Fibroblast of lung (primary cell): ENCODE results near the gene GPS1. TPM values are rescaled to one million over a fixed set of nuclear protein-coding genes. Genes with fewer than 3 reads are reported as not detected.

Experiments used
- DNase-seq, 2 donors: peaks; one replicate each; pipeline versions ENCODE4 v3.0.0 to v3.0.0-alpha.2; 2010; ENCODE audit warnings: low read depth in 2 of 2
- H2AFZ ChIP-seq: 2 replicates; pipeline ENCODE4 v1.5.1; 2012; ENCODE audit warnings: low read length, control low read depth, inconsistent platforms
- H3K27ac ChIP-seq: 2 replicates; pipeline ENCODE4 v1.5.1; 2011; ENCODE audit warnings: low read length, control low read depth; ENCODE audit not compliant: insufficient read depth
- H3K27me3 ChIP-seq: 2 replicates; pipeline ENCODE4 v1.5.1; 2011; ENCODE audit warnings: mild to moderate bottlenecking, low read length; ENCODE audit not compliant: control insufficient read depth, insufficient read depth
- H3K36me3 ChIP-seq: 2 replicates; pipeline ENCODE4 v1.5.1; 2011; ENCODE audit warnings: low read length; ENCODE audit not compliant: control insufficient read depth, insufficient read depth
- H3K4me1 ChIP-seq: 2 replicates; pipeline ENCODE4 v1.5.1; 2011; ENCODE audit warnings: low read length; ENCODE audit not compliant: control insufficient read depth, insufficient read depth; ENCODE audit errors: extremely low read depth
- H3K4me2 ChIP-seq: 2 replicates; pipeline ENCODE4 v1.5.1; 2011; ENCODE audit warnings: low read length, control low read depth; ENCODE audit not compliant: insufficient read depth; ENCODE audit errors: extremely low read depth
- H3K4me3 ChIP-seq, 4 experiments: fragments of 200-600 bp in 1 of 4; sonication (generic) in 1 of 4; replicated peaks in 1 of 4; 2 replicates each; pipeline ENCODE4 v1.5.1; 2011 to 2016; ENCODE audit warnings: low read length in 4 of 4, low read depth in 3 of 4, mild to moderate bottlenecking in 3 of 4, control low read depth in 2 of 4, inconsistent platforms in 1 of 4, mixed read lengths in 1 of 4; ENCODE audit not compliant: insufficient read depth in 1 of 4; ENCODE audit errors: control extremely low read depth in 1 of 4
- H3K79me2 ChIP-seq: 2 replicates; pipeline ENCODE4 v1.5.1; 2012; ENCODE audit warnings: mild to moderate bottlenecking, low read length, inconsistent platforms; ENCODE audit not compliant: control insufficient read depth, insufficient read depth
- H3K9ac ChIP-seq: 2 replicates; pipeline ENCODE4 v1.5.1; 2011; ENCODE audit warnings: mild to moderate bottlenecking, low read length, control low read depth; ENCODE audit not compliant: insufficient read depth
- H3K9me3 ChIP-seq: 2 replicates; pipeline ENCODE4 v1.5.1; 2012; ENCODE audit warnings: low read depth, low read length; ENCODE audit not compliant: control insufficient read depth, insufficient read depth
- H4K20me1 ChIP-seq: 2 replicates; pipeline ENCODE4 v1.5.1; 2011; ENCODE audit warnings: low read length; ENCODE audit not compliant: control insufficient read depth, insufficient read depth; ENCODE audit errors: extremely low read depth
- EZH2 ChIP-seq: IDR thresholded peaks from 2 replicates; pipeline ENCODE4 v1.5.1; 2012; ENCODE audit warnings: low read length, control low read depth, mild to moderate bottlenecking; ENCODE audit errors: missing control alignments
- polyA plus RNA-seq, 2 donors: library from polyadenylated mRNA; depleted of rRNA in 1 of 2; stranded (reverse) in 1 of 2; unstranded in 1 of 2; fragments of >200 nt; gene quantifications; 2 replicates each; pipeline ENCODE4 v1.2.1, GENCODE V29; 2011 to 2012; ENCODE audit warnings: missing spikeins in 1 of 2
- total RNA-seq: library from RNA; depleted of rRNA; stranded (reverse); fragments of >200 nt; gene quantifications from 2 replicates; pipeline ENCODE4 v1.2.1, GENCODE V29; 2014
- TF ChIP-seq, protein P1 (sequence below), 2 donors: IDR thresholded peaks in 1 of 2; conservative IDR thresholded peaks in 1 of 2; 1 replicate in 1 of 2; 2 replicates in 1 of 2; pipeline ENCODE4 v1.5.1; 2011 to 2012; ENCODE audit warnings: low read length in 2 of 2, control low read depth in 1 of 2, inconsistent platforms in 1 of 2, low read depth in 1 of 2, mild to moderate bottlenecking in 1 of 2

The GPS1 gene
- total and polyA plus RNA-seq, 2 donors (not counting 1 experiment from before 2014, with no cell fraction given), result 53.3 to 76.6 TPM

DNA sequence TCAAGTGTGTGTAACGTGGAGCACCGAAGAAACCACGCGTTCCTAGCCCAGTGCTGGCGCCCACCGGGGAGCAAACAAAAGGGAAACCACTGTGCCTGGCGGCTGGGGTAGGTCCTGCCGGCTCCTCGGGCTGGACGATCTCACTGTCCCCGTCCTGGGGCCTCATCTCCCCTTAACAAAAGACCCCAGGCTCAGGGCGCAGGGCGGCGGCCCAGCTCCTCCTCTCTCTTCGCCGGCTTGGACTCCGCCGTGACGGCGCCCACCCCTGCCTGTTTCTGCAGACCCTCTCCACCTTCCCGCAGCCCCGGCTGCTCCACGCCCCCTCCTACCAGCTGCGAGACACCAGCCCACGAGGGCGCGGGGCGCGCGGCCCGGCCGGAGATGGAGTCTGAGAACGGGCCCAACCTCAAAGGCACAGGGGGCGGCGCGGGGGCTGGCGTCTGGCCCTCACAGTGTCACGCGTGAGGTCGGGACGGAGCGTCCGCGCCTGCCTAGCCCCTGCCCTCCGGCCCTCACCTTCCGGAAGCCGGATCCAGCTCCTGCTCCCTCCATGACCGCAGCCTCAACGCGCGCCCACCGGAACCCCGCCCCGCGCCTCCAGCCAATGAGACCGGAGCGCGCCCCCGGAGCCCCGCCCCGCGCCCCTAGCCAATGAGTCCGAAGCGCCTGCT lies 29.3 kb upstream of the GPS1 start, which contains the start of gene CENPX:
CENPX (minus strand) TSS at position 569 of the 671 bp plus-strand sequence; CDS start at position 552, 17 bp downstream.
- no peaks in the 10 kb centered on the region for H3K27me3 ChIP-seq
- peak within 1 kb of the TSS; percentile 93 for H3K4me2 ChIP-seq
- H2AFZ ChIP-seq, result peak within 1 kb of the TSS; percentile 71
- peaks cover 13% of the 10 kb centered on the region for H3K4me1 ChIP-seq
- TF ChIP-seq, protein P1, sequence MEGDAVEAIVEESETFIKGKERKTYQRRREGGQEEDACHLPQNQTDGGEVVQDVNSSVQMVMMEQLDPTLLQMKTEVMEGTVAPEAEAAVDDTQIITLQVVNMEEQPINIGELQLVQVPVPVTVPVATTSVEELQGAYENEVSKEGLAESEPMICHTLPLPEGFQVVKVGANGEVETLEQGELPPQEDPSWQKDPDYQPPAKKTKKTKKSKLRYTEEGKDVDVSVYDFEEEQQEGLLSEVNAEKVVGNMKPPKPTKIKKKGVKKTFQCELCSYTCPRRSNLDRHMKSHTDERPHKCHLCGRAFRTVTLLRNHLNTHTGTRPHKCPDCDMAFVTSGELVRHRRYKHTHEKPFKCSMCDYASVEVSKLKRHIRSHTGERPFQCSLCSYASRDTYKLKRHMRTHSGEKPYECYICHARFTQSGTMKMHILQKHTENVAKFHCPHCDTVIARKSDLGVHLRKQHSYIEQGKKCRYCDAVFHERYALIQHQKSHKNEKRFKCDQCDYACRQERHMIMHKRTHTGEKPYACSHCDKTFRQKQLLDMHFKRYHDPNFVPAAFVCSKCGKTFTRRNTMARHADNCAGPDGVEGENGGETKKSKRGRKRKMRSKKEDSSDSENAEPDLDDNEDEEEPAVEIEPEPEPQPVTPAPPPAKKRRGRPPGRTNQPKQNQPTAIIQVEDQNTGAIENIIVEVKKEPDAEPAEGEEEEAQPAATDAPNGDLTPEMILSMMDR (conservative IDR thresholded peaks at IDR 0.05 in 1 of 2, IDR thresholded peaks at IDR 0.05 in 1 of 2; ENCODE audit: low read depth in 1 of 2, low read length in 2 of 2), result no peak
- TF ChIP-seq EZH2, result no peak
- peak within 1 kb of the TSS; percentile 68 for H3K27ac ChIP-seq
- DNase-seq, result no peak
- H3K9me3 ChIP-seq, result no peaks in the 10 kb centered on the region
- H3K4me3 ChIP-seq, result peak within 1 kb of the TSS; percentile 62 to 94 (median 80)
- H4K20me1 ChIP-seq, result no peaks in the 10 kb centered on the region
- H3K79me2 ChIP-seq, result peaks cover 7% of the 10 kb centered on the region
- peak within 1 kb of the TSS; percentile 74 for H3K9ac ChIP-seq
- peaks cover 2% of the 10 kb centered on the region for H3K36me3 ChIP-seq

DNA sequence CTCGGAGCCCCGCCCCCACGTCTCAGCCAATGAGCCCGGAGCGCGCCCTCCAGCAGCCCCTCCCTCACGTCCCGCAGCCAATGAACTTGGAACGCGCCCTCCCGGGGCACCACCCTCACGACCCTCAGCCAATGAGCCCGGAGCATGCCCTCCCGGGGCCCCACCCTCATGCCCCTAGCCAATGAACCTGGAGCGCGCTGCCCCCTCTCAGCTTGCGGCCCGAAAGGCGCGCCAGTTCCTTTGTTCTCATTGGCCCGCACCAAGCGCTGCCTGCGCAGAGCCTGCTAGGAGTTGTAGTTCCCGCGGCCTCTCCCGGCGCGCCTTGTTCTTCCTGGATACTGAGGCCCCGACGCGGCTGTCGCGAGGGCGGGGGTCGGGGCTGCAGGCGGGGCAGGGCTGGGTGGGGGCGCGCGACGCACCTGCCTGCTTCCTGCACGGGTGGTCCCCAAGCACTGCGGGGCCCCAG lies 28.7 kb upstream of the GPS1 start, which contains the start of gene LRRC45:
LRRC45 (plus strand) TSS at position 325 of the 466 bp plus-strand sequence. CDS start 339 bp downstream, outside the sequence.
- peak; percentile 99 to 100 for DNase-seq
- Histone ChIP-seq H3K36me3 (peaks cover 2% of the 10 kb centered on the region), H3K27ac (peak within 1 kb of the TSS; percentile 68), H2AFZ (peak within 1 kb of the TSS; percentile 71), H3K4me1 (peaks cover 13% of the 10 kb centered on the region), H3K4me2 (peak within 1 kb of the TSS; percentile 93), H4K20me1 (no peaks in the 10 kb centered on the region), H3K79me2 (peaks cover 7% of the 10 kb centered on the region), H3K4me3 (peak within 1 kb of the TSS; percentile 62 to 94 (median 80)), H3K9ac (peak within 1 kb of the TSS; percentile 74), H3K9me3 (no peaks in the 10 kb centered on the region), H3K27me3 (no peaks in the 10 kb centered on the region)
- TF ChIP-seq, protein P1 (conservative IDR thresholded peaks at IDR 0.05 in 1 of 2, IDR thresholded peaks at IDR 0.05 in 1 of 2; ENCODE audit: low read depth in 1 of 2, low read length in 2 of 2), result no peak
- TF ChIP-seq EZH2, result no peak

DNA sequence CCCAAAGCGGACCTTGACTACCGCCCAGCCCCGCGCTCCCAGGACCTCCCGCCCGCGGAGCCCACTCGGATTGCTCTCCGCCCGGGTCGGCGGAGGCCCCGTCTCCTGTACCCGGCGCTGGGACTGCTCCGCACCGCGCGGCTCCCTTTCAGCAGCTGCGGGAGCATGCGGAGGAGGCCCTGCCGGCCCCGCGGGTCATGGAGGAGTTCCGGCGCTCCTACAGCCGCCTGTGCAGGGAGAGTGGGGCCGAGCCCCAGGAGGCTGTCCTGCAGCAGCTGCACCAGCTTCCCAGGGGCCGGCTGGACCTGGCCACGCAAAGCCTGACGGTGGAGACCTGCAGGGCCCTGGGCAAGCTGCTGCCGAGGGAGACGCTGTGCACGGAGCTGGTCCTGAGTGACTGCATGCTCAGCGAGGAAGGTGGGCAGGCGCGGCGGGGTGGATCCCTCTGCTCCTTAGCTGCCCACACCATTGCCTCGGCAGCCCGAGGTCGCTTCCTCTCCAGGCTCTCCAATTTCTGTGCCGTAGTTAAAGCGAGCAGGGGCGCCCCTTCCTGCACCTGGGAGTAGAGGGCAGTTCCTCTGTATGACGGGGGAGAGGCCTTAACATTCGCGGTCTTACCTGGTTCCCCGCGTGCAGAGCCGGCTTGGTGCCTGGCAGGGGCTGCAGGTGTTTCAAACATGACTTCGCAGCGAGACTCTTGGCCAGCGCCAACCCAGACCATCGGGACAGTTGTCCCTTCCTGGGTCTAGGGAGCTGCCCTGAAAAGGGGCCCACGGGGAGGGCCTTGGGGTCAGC lies 28.1 kb upstream of the GPS1 start:
- H2AFZ ChIP-seq, result peak overlapping the region; percentile 70
- H3K9me3 ChIP-seq, result no peaks in the 10 kb centered on the region
- no peak overlapping the region for H3K27ac ChIP-seq
- DNase-seq, result peak in 1 of 2 donors; percentile 16
- H3K9ac ChIP-seq, result peak overlapping the region; percentile 46
- peak overlapping the region; percentile 93 for H3K4me2 ChIP-seq
- H3K4me3 ChIP-seq, result peak overlapping the region; percentile 46 to 78 (median 72)
- H4K20me1 ChIP-seq, result no peaks in the 10 kb centered on the region
- no peak for TF ChIP-seq EZH2
- TF ChIP-seq, protein P1 (conservative IDR thresholded peaks at IDR 0.05 in 1 of 2, IDR thresholded peaks at IDR 0.05 in 1 of 2; ENCODE audit: low read depth in 1 of 2, low read length in 2 of 2), result no peak
- H3K4me1 ChIP-seq, result peaks cover 13% of the 10 kb centered on the region
- H3K79me2 ChIP-seq, result peaks cover 7% of the 10 kb centered on the region
- H3K36me3 ChIP-seq, result peaks cover 2% of the 10 kb centered on the region
- no peaks in the 10 kb centered on the region for H3K27me3 ChIP-seq
